Measurements from ENCODE around the gene LRRC17. TPM values are rescaled to one million over a fixed set of nuclear protein-coding genes. Genes with fewer than 3 reads are reported as not detected.
A peak's percentile ranks its signal among the peaks of the same experiment; 100 is the strongest.

LRRC17 gene
- total and polyA plus RNA-seq, 9 of the 15 experiments (the other 6 are each of a cell fraction or from before 2014, with no cell fraction given): 0.03 to 0.18 (median 0.12) TPM; not detected in 5

- TF ChIP-seq ZFP30 (CRISPR knock-in tag; IDR thresholded peaks at IDR 0.05; ENCODE audit: borderline replicate concordance): no peak
- no peak for TF ChIP-seq C11orf30 (IDR thresholded peaks at IDR 0.05; ENCODE audit: low read depth)
- TF ChIP-seq ZNF121 (CRISPR knock-in tag; conservative IDR thresholded peaks at IDR 0.05): no peak
- no peak for TF ChIP-seq E2F5 (CRISPR knock-in tag; IDR thresholded peaks at IDR 0.05)
- TF ChIP-seq HNRNPL (IDR thresholded peaks at IDR 0.05; ENCODE audit: low read depth, low read length): no peak
- no peak for TF ChIP-seq SAP30 (IDR thresholded peaks at IDR 0.05; ENCODE audit: borderline replicate concordance, insufficient read depth, low read depth, low read length, poor library complexity, severe bottlenecking)
- no peak for TF ChIP-seq EGR1 (conservative IDR thresholded peaks at IDR 0.05)
- no peak for TF ChIP-seq SREBF2 (CRISPR knock-in tag; IDR thresholded peaks at IDR 0.05)
- TF ChIP-seq ZFX (CRISPR knock-in tag; IDR thresholded peaks at IDR 0.05): no peak
- in situ Hi-C loops (cut with MboI): no loop called here
- Histone ChIP-seq H3K9me1 (ENCODE audit: control insufficient read depth, insufficient read depth, low read length) (no peaks in the 10 kb centered on the region), H3K27ac (ENCODE audit: extremely low read depth, low read depth, low read length) (no peak overlapping the region), H2AFZ (ENCODE audit: low read depth, low read length) (no peak overlapping the region), H3K4me3 (no peak overlapping the region), H3K79me2 (ENCODE audit: control insufficient read depth, insufficient read depth, low read length) (no peaks in the 10 kb centered on the region), H3K27me3 (ENCODE audit: control insufficient read depth in 2 of 2, insufficient read depth in 2 of 2, low read length in 2 of 2) (no peaks in the 10 kb centered on the region), H3K36me3 (ENCODE audit: control insufficient read depth, insufficient read depth, low read length) (peaks cover 17% of the 10 kb centered on the region), H3K4me2 (ENCODE audit: insufficient read depth, low read length) (no peak overlapping the region), H3K4me1 (replicated peaks in 1 of 2; ENCODE audit: control insufficient read depth in 2 of 2, insufficient read depth in 2 of 2, low read length in 2 of 2) (peaks cover 3 to 29% of the 10 kb centered on the region in 2 experiments; a peak in 4 of 5 replicates), H3K9ac (ENCODE audit: insufficient read depth in 1 of 2, low read depth in 2 of 2, low read length in 2 of 2) (no peak overlapping the region), H4K20me1 (replicated peaks; ENCODE audit: control insufficient read depth, insufficient read depth, low read length) (no peaks in the 10 kb centered on the region), H3K9me3 (replicated peaks; ENCODE audit: control insufficient read depth, insufficient read depth, low read depth, low read length) (no peaks in the 10 kb centered on the region)
- CTCF ChIA-PET (ENCODE audit: low intra/inter-chr PET ratio): no interaction called here
- DNase-seq (ENCODE audit: extremely low read depth in 1 of 4, low spot score in 3 of 4): no peak
- POLR2A ChIA-PET: interaction anchor here (0.7 kb wide), 1 partner anchor 52 kb away, joined by 3 read pairs; no protein-coding TSS in a partner anchor
- intact Hi-C loops (cut with micrococcal nuclease): no loop called here
- no TSS peak for BruUV-seq (replicated peaks)
- ATAC-seq: peak; percentile 44; the same call in 2 of the 3 replicates
- FAIRE-seq: no peak
- WGBS (ENCODE audit: insufficient coverage, low coverage, missing lambda C conversion rate): 92% methylated on average over 1 of the region's 1 CpG
Observed at GRCh38 chr7:102891693-102892261, 21.0 kb upstream of the LRRC17 start.
